VCaP (cell line): ENCODE data around the gene ALPG.
"Not testable (repeated sequence)": the region's sequence is repeated elsewhere in the genome, so short reads cannot be mapped to it uniquely, and the experiment has no call there.

Experiments used
- H3K27ac ChIP-seq: fragments of 450-650 bp; 2 replicates; pipeline ENCODE4 v1.5.1; 2017
- TF ChIP-seq, protein P1 (sequence below): fragments of 450-650 bp; conservative IDR thresholded peaks from 2 replicates; pipeline ENCODE4 v1.5.1; 2017; ENCODE audit warnings: mild to moderate bottlenecking, moderate library complexity

ALPG gene

DNA sequence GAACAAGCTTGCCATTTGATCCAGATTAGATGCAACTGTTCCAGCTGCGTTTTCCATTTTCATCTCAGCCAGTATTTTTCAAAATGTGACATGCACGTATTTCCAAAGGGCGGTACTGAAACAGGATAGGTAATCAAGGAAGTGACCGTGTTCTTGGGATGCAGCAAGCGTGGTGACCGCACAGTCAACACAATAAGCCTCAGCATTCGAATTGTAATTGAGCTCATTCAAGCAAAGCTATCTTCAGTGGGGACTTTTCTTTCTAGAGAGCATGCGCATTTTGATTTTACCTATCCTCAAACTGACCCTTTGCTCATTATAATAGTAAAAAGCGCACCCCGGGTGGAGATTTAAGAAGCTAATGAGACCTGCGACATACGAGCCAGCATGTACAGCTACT lies 31.5 kb upstream of the ALPG start:
- H3K27ac ChIP-seq: no peak overlapping the region
- TF ChIP-seq, protein P1, sequence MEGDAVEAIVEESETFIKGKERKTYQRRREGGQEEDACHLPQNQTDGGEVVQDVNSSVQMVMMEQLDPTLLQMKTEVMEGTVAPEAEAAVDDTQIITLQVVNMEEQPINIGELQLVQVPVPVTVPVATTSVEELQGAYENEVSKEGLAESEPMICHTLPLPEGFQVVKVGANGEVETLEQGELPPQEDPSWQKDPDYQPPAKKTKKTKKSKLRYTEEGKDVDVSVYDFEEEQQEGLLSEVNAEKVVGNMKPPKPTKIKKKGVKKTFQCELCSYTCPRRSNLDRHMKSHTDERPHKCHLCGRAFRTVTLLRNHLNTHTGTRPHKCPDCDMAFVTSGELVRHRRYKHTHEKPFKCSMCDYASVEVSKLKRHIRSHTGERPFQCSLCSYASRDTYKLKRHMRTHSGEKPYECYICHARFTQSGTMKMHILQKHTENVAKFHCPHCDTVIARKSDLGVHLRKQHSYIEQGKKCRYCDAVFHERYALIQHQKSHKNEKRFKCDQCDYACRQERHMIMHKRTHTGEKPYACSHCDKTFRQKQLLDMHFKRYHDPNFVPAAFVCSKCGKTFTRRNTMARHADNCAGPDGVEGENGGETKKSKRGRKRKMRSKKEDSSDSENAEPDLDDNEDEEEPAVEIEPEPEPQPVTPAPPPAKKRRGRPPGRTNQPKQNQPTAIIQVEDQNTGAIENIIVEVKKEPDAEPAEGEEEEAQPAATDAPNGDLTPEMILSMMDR: no peak

DNA sequence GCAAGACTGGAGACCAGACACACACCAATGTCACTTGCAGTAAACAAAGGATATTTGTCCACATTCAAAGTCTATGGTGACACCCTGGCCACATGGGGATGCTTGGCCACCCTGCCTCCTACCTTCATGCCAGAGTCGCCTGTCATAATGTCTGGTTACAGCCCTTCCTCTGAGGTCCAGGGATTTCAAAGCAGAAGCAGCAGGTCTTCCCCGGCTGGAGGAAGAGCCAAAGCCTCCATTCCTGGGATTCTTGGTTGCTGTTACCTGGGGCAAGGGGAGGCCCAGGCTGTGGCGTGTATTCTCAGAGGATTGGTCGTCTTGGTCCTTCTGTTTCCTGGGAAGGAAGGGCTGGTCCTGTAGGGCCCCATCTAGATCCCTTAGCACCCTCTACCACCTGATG lies 30.4 kb upstream of the ALPG start:
- TF ChIP-seq, protein P1: no peak
- no peak overlapping the region for H3K27ac ChIP-seq

DNA sequence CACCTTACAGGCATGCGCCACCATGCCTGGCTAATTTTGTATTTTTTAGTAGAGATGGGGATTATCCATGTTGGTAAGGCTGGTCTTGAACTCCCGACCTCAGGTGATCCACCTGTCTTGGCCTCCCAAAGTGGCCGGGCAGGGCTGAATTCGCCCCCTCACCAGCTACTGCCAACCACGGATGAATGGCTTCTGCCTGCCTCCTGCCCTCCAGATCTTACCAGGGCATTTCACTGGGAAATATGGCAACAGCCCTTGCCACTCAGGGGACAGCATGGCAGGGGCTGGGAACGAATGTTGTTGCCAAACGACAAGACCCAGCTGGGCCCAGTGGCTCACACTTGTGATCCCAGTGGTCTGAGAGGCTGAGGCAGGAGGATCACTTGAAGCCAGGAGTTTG lies 29.9 kb upstream of the ALPG start:
- no peak overlapping the region for H3K27ac ChIP-seq
- TF ChIP-seq, protein P1: no peak

DNA sequence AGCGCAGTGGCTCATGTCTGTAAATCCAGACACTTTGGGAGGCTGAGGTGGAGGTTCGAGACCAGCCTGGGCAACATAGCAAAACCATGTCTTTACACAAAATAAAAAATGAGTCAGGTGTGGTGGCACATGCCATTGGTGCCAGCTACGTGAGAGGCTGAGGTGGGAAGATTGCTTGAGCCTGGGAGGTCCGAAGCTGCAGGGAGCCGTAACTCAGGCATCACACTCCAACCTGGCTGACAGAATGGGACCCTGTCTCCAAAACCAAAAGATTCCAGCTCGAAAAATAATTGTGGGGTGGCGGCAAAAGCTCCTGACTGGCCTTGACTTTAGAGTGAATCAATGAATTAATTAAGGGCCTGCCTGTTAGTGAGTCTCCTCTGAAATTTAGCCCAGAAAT lies 29.3 kb upstream of the ALPG start:
- TF ChIP-seq, protein P1: no peak
- H3K27ac ChIP-seq: no peak overlapping the region

DNA sequence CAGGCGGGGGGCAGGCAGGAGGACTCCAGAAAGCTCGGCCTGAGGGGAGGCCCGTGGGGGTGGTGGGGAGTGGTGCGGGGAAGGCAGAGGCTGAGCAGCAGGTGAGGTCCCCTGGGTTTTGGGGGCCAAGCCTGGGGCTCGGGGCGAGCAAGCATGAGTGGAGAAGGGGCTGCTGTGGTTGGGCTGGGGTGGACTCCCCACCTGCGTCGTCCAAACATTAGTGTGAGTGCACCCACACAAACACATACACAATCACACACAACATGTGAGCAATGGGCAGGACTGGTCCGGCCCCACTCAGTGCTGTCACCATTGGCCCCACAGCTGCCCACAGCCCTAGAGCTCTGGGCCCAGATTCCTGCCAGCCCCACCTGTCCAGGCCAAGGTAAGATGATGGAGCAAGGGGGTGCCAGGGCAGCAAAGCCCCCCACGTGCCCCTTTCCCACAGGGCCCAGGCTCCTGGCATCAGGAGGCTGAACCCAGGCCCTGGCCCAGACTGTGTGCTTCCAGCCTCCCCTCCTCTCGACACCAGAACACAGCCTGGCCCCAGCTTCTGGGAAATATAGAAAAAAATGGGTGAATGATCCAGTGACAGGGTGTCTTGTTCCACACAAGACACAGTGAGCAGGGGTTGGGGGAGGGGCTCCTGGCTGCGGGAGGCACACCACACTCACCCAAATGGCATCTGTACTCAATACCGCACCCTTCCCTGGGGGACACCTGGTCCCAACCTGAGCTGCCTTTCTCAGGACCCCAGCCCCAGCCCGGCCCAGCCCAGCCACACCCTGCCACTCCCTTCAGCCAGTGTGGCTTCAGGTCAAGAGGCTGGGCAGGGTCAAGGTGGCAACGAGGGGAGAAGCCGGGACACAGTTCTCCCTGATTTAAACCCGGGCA lies 28.6 kb upstream of the ALPG start:
- H3K27ac ChIP-seq: no peak overlapping the region
- TF ChIP-seq, protein P1: no peak

DNA sequence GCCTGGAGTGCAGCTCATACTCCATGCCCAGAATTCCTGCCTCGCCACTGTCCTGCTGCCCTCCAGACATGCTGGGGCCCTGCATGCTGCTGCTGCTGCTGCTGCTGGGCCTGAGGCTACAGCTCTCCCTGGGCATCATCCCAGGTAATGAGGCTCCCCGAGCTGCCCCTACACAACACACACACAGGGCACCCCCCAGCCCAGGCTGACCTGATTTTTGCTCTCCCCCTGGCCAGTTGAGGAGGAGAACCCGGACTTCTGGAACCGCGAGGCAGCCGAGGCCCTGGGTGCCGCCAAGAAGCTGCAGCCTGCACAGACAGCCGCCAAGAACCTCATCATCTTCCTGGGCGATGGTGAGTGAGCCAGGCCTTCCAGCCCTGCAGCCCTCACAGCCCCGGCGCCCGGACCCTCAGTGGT lies 27.9 kb upstream of the ALPG start, which contains the start of gene ALPP:
Gene ALPP, plus strand, starts transcription at position 17 of the 417 bp plus-strand sequence. Its CDS starts 52 bp downstream, at position 69.
- not testable (repeated sequence) for H3K27ac ChIP-seq

DNA sequence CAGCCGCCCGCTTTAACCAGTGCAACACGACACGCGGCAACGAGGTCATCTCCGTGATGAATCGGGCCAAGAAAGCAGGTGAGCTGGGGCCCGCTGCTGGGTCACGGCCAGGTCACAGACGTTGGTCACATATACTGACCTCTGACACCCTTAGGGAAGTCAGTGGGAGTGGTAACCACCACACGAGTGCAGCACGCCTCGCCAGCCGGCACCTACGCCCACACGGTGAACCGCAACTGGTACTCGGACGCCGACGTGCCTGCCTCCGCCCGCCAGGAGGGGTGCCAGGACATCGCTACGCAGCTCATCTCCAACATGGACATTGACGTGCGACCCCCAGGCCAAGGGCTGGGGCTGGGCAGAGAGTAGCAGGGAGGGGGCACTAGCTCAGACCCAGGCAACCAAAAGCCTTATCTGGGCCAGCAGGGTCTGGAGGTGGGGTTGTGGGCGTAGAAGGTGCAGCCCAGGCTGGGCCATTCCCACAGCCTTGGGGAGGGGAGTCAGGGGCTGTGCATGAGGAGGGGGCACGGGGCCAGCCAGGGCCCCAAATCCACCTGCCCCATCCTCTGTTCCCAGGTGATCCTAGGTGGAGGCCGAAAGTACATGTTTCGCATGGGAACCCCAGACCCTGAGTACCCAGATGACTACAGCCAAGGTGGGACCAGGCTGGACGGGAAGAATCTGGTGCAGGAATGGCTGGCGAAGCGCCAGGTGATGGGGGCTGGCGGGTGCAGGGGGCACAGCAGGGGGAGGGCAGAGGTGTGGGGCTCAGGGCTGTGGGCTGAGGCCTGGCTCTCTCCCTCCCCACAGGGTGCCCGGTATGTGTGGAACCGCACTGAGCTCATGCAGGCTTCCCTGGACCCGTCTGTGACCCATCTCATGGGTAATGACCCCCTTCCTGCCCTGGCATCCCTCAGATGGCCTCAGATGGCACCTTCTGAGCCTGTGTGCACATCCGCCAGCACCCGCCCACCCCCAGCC lies 26.7 kb upstream of the ALPG start:
- not testable (repeated sequence) for H3K27ac ChIP-seq

DNA sequence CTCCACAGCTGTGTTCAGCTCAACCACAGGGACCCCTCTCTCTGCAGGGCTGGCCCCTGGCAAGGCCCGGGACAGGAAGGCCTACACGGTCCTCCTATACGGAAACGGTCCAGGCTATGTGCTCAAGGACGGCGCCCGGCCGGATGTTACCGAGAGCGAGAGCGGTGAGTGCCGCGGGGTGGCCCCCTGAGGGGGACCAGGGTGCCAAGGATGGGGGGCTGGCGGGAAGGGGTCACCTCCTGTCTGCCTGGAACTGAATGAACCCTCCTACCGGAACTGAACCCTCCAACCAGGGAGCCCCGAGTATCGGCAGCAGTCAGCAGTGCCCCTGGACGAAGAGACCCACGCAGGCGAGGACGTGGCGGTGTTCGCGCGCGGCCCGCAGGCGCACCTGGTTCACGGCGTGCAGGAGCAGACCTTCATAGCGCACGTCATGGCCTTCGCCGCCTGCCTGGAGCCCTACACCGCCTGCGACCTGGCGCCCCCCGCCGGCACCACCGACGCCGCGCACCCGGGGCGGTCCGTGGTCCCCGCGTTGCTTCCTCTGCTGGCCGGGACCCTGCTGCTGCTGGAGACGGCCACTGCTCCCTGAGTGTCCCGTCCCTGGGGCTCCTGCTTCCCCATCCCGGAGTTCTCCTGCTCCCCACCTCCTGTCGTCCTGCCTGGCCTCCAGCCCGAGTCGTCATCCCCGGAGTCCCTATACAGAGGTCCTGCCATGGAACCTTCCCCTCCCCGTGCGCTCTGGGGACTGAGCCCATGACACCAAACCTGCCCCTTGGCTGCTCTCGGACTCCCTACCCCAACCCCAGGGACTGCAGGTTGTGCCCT lies 25.2 kb upstream of the ALPG start:
- H3K27ac ChIP-seq: not testable (repeated sequence)
